ENCODE results near the gene CLSTN2.

The CLSTN2 gene

DNA sequence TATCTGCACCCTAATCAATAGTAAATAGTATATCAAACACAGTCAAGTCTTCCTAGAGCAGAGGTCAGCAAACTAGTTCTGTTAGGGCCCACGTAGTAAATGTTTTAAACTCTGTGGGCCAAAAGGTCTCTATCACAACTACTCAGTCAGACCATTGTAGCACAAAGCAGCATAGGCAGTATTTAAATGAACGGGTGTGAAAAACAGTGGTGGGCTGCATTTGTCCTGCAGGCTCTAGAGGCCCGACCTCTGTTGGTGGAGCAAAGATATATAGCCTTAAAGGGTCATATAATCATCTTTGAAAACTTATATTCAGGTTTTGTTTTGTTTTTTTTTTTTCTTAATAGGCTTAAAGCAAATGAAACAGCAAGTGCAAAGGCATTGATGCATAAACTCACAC, 416.5 kb downstream of the CLSTN2 start:
- DNase-seq, result no peak

GRCh38 chr3:140355481-140355880, 420.5 kb downstream of the CLSTN2 start:
- no peak for DNase-seq

- DNase-seq, result no peak
Observed at GRCh38 chr3:140358686-140359085, 423.7 kb downstream of the CLSTN2 start.

DNA sequence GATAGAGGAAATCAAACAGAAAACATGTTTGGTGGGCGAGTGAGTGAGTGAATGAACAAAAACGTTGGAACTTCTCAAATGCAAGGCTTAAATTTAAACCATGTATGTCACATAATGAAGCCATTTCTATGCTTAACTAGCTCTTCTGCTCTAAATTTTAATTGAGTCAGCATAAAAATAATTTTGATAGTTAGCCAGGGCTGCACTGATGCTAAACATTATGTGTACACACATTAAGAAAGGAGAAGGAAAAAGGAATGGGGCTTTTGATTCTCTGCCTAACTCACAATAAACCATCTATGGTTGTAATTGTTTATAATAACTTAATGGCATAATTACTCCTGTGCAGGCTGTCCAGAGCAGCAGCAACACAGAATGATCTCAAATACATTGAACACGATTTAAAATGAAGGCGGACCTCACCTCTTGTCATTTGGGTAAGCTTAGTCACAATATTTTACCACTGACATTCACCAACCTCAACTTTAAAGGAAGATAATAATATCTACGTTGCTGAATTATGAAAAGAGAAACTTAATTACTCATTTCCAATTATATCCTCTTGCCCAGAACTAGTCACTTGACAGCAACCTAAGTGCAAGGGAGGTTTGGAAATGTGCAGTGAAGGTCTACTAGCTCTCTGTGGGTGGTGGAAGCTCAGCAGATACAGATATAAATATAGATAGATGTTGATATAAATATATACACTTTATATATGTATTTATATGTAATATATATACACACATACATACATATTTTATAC, 424.4 kb downstream of the CLSTN2 start:
- no peak for DNase-seq

- no peak for DNase-seq
Observed at GRCh38 chr3:140360332-140360731, 425.3 kb downstream of the CLSTN2 start.

DNA sequence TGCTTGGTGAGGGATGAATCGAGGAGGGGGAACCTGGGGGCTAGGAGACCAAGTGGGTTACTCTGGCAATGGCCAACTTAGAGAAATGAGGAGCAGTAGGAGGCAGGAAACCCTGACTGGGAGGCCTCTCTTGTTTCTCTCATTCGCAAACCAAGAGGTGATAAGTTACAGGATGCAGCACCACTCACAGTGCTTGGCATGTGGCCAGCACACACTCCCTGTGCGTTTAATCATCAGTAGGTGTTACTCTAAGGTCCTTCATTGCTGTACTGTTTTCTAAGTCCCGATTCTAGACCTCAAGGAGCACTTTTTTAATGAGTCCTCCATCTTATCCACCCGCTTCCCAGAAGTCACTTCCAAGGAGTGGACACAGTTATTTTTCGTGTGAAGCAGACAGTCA, 428.8 kb downstream of the CLSTN2 start:
- DNase-seq, result no peak

GRCh38 chr3:140365872-140366697, 431.1 kb downstream of the CLSTN2 start:
- DNase-seq, result no peak

DNA sequence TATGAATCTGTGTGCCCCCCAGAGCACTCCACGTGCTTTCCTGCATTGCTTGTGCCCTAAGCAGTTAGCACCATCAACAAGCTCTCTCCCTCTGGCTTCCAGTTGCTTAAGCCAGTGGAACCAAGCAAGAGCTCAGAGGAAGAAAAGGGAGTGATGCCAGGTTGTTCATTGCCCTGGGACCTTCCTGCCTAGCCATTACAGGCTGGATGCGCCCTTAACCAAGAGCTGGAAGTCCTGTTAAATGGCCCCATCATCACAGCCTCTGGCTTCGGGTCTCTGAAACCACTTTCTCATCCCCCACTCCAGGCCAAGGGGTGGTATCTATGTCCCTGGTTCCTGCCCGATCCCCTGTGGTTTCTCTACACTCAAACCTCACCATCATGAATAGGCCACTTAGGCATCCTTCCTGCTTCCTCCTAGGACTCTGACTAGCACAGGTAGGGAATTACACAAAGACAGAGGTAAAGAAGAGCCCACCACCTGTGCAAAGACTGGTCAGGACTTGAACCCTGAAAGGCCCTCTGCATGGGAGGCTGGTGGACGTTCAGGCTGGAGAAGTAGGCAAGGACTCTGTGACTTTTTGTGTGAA, 433.3 kb downstream of the CLSTN2 start:
- DNase-seq, result no peak

DNA sequence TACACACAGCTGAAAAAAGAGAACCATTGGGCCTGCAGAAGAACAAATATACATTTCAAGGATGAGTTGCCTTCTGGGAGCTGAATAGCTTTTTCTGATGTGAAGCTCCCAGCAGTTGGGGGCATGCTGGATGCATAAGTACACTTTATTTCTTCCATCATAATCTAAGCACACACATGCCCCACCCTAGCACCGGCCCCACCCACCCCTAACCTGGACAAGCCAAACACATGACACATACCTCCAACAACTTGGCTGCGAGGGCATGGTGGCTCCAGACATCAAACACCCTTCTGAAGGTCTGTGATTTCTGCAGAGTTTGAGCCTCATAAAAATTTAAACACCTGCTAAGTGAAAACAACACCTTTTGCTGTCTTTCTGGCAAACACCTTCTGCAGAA, 435.7 kb downstream of the CLSTN2 start:
- no peak for DNase-seq

- DNase-seq, result no peak
Observed at GRCh38 chr3:140373234-140373633, 438.2 kb downstream of the CLSTN2 start.

DNA sequence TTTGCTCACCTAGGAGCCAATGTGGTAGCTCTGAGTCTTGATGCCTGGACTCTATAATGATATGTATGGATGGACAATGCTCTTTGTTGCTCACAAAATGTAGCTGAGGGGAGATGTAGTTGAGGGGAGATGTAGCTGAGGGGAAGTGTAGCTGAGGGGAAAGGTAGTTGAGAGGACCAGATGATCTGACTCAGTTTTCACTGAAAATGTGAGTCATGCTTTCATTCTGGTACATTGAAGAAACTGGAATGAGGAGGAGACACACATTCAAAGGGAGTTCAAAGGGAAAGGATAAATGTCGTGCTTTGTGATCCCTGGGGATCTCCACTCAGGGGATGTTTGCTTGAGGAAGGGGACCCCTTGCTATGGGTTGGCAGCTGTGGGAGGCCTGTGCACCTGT, 440.0 kb downstream of the CLSTN2 start:
- DNase-seq, result no peak

DNA sequence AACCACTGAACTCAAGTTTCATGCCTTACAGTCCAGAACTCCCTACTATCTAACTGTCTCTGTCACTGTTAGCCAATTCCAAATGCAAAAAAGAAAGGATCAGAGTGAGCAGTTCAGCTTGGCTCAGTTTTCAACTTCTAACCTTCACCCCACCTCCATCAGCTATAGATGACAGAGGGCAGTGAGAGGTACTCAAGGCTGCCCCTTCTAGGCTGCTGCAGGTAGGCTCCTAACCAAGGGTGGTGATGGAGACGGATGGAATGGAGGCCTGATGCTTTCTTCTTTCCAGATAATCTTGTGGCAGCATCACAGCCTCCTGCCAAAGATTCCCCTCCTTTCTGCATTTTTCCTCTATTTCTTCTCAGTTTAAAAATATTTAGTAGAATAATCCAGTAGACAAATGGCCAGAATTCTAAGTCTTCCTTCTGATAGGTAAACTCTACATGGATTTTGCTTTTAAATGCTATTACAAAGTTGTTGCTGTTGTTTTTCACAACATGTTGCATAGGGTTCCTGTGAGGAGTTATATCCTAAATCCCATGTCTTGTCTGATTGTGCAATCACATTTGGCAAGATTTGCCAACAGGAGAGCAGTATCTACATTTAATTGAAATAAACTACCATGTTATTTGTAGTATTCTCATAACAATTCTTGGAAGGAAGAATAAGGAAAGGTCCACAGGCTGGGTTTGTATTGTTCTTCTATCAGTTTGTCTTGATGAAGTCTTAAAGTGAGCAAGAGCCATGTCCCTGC, 441.3 kb downstream of the CLSTN2 start:
- no peak for DNase-seq

- no peak for DNase-seq
Observed at GRCh38 chr3:140377644-140378043, 442.7 kb downstream of the CLSTN2 start.

DNA sequence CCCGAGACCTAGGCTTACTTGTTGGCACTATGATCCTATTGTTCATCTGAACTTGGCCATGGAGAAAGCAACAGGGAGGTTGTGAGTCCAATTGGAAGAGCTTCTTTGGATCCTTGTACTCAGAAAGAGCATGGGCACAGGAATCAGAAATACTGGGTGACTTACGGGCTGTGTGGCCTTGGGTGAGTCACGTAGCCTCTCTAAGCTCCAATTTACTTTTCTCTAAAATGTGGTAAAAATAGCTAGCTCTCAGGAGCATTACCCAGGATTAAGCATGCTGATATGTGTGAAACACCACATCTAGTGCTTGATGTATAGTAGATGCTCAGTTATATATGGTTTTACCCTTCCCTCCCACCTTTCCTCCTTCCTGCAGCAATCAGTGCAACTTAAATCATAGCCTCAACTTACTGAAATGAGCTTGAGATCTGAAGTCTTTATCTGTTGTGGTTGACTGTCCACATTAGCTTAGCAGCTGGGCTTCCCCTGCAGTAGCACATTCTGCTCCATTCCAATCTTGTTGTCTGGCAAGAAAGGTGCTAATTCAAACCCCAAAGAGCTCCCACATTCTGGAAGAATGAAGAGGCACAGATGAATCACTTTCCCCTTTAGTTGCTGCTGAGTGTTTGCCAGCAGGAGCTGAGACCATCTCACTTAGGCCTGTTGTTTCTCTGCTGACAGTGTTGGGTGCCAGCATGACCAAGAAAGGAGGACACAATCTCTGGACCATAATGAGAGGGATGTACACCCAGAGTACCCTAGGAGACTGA, 443.8 kb downstream of the CLSTN2 start:
- no peak for DNase-seq

GRCh38 chr3:140384028-140384771, 449.2 kb downstream of the CLSTN2 start:
- DNase-seq, result no peak

DNA sequence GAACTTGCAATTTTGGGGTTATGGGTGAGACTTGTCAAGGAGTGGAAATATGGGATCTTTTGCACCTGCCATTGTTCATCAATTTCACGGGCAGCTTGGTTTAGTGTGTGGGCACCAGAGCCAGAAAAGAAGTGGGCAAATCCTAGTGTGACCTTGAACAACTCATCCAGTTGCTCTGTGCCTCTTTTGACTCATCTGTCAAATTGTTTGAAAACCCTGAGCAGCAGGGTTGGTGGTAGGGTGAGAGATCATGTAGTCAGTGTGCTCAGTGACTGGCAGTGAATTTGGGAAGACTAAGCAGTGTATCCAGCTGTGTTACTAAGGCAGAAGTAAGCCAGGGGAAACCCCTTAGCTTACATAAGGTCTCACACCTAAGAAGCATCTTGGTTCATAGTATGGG, 449.9 kb downstream of the CLSTN2 start:
- no peak for DNase-seq

- DNase-seq, result no peak
Observed at GRCh38 chr3:140386357-140387100, 451.5 kb downstream of the CLSTN2 start.

- DNase-seq, result no peak
Observed at GRCh38 chr3:140387244-140387643, 452.3 kb downstream of the CLSTN2 start.

DNA sequence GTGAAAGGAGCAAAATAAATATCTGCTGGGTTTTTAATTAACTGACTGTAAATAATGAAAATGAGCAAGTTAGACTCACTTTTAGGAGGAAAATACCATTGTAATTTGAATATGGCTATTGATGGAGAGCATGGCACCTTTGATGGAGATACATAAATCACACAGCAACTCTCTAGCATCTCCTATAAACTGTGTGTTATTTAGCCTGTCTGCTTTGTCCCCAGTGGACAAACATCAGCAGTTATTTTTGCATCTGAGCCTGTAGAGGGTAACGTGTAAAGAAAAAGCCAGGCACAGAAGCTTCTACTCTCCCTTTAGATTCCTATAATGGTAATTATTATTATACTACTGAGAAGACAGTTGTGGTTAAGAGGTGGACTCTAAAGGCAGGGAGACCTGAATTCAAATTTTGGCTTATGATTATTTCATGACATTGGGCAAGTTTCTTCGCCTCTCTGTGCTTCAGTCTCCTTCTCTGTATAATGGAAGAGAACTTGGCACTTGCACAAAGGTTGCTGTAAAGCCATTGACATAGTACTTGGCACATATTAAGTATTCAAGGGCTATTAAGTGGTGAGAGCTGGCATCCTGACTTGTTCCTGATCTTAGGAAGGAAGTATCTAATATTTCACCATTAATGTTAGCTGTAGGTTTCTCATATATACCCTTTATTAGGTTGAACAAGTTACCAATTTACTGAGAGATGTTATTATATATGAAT, 453.4 kb downstream of the CLSTN2 start:
- DNase-seq, result no peak

DNA sequence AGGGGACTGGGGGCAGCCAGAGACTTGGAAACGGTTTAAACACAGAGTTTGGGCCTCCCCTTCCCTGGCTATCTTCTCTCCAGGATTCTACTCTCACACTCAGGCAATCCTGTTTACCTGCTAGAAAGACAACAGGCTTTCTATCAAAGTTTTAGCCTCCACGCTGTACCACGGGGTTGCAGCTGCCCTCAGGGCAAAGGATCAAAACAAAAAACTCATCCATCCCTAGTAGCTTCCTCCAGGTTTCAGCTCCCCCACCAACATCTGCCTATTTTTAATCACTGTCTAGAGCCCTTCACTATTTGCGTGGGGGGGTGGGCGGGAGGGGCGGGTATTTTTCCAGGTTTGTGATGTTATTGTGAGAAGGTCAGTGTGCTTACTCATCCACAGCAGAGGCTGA, 456.1 kb downstream of the CLSTN2 start:
- DNase-seq, result no peak

Measured in NCI-H1092 (cell line).